Measurements from ENCODE around the gene CCNL2.
"Not testable (repeated sequence)": the region's sequence is repeated elsewhere in the genome, so short reads cannot be mapped to it uniquely, and the experiment has no call there.

Gene CCNL2

GRCh38 chr1:1399187-1399871 lies at the start of gene CCNL2:
CCNL2 (minus strand) TSS chr1:1399335; CDS start chr1:1399306, 29 bp downstream.
- peak; percentile 92 to 98 for DNase-seq

- not testable (repeated sequence) for DNase-seq
Observed at GRCh38 chr1:1446631-1447030, 47.5 kb upstream of the CCNL2 start.

GRCh38 chr1:1442069-1442770 lies 43.1 kb upstream of the CCNL2 start:
- no peak for DNase-seq

GRCh38 chr1:1441002-1441888 lies 42.1 kb upstream of the CCNL2 start:
- DNase-seq, result no peak

GRCh38 chr1:1440262-1441001 lies 41.3 kb upstream of the CCNL2 start:
- no peak for DNase-seq

- no peak for DNase-seq
Observed at GRCh38 chr1:1439546-1440261, 40.6 kb upstream of the CCNL2 start.

- DNase-seq, result no peak
Observed at GRCh38 chr1:1438531-1439381, 39.6 kb upstream of the CCNL2 start.

- DNase-seq, result no peak
Observed at GRCh38 chr1:1437904-1438376, 38.8 kb upstream of the CCNL2 start.

GRCh38 chr1:1437033-1437903 lies 38.1 kb upstream of the CCNL2 start:
- DNase-seq, result no peak

- no peak for DNase-seq
Observed at GRCh38 chr1:1436630-1437032, 37.5 kb upstream of the CCNL2 start.

GRCh38 chr1:1435911-1436629 lies 36.9 kb upstream of the CCNL2 start:
- no peak for DNase-seq

GRCh38 chr1:1435106-1435903 lies 36.2 kb upstream of the CCNL2 start, which contains the start of gene VWA1:
VWA1 (plus strand) TSS chr1:1435690; CDS start chr1:1435749, 59 bp downstream.
- DNase-seq, result peak; percentile 41 to 75

- DNase-seq, result no peak
Observed at GRCh38 chr1:1434824-1435105, 35.6 kb upstream of the CCNL2 start.

- no peak for DNase-seq
Observed at GRCh38 chr1:1434131-1434823, 35.1 kb upstream of the CCNL2 start.

GRCh38 chr1:1433804-1434130 lies 34.6 kb upstream of the CCNL2 start:
- DNase-seq, result no peak

- DNase-seq, result no peak
Observed at GRCh38 chr1:1432951-1433803, 34.0 kb upstream of the CCNL2 start.

Data from NCI-H1930 (cell line).